SKM-1 (cell line): ENCODE results near the gene GTPBP2.

Source experiments
- DNase-seq: peaks from one replicate; lab custom pipeline; 2025; ENCODE audit not compliant: unreplicated experiment; lab: John Stamatoyannopoulos, UW

Gene GTPBP2

GRCh38 chr6:43582911-43583310 is 46.2 kb downstream of the GTPBP2 start:
- no peak for DNase-seq

DNA sequence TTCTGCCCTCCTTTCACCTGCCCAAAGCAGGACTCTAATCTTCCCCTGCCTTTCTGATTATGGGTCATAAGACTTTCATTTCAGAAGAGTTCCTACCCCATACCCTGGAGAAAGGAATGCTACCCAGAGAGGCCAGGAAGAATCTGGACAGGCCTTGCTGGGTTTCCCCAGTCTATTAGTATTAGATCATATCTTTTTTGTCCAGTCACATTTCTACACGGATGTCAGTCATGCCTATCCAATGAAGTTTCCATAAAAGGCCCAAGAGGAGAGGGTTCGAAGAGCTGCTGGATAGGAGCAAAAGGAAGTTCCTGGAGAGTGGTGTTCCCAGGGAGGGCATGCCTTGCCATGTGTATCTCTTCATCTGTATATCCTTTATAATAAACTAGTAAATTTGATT is 49.9 kb downstream of the GTPBP2 start:
- DNase-seq: no peak

GRCh38 chr6:43578748-43579147 is 50.3 kb downstream of the GTPBP2 start:
- no peak for DNase-seq

DNA sequence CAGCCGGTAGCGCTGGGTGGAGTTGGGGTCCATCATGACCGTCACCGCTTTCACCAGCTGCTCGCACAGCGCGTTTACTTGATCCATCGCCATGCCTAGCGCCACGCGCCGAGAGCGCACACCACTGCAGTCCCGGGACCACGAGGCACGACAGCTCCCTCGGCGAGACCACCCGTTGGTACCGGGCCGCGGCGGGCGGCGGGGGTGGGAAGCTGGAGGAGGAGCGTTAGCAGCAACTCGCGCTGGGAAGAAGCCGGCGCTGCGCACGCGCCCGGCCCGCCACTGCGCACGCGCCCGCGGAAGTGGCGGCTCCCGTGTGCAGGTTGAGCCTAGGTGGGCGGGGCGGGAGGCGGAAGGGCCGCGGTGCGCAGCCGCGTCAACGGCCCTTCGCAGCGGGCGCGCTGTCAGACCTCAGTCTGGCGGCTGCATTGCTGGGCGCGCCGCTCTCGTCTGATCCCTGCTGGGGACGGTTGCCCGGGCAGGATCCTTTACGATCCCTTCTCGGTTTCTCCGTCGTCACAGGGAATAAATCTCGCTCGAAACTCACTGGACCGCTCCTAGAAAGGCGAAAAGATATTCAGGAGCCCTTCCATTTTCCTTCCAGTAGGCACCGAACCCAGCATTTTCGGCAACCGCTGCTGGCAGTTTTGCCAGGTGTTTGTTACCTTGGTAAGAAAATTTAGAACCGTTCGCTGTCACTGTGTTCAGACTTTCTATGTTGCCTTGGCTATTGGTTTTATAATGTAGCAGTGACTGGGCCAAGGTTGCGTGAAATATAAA is 53.1 kb downstream of the GTPBP2 start, which contains the start of the genes POLH and XPO5:
TSS of gene POLH (plus strand) at position 414 of the 780 bp plus-strand sequence. CDS start 6,135 bp downstream, outside the sequence.
TSS of gene XPO5 (minus strand) at position 267 of the 780 bp plus-strand sequence. CDS start at position 93, 174 bp downstream.
- DNase-seq: peak; percentile 83

GRCh38 chr6:43575105-43575771 is 53.8 kb downstream of the GTPBP2 start:
- no peak for DNase-seq

- DNase-seq: no peak
These were observed 57.0 kb downstream of the GTPBP2 start for GRCh38 chr6:43572015-43572414.

DNA sequence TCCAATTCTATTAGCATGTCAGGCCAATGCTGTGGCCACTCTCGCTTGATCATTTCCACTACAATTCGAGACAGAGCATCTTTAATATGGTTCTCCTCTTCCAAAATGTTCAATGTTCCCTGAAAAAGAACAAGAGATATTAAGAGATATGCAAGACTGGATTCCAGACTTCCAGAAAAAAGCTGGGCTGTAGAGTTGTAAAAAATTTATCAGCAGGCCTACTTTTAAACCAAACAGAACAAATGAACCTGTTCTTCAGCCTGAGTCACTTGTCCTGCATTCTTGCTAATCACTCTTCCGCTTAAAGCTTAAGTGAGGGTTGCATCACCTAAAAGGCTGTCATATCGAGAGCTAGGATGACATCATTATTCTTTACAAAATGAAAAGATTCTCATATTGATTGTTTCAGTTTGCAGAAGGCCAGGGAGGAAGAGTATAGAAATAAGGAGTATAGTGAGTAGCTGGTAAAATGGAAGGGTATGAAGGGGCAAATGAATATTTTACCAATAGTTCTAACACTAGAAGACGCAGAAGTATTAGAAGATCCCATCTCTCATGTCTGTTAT is 58.1 kb downstream of the GTPBP2 start:
- DNase-seq: no peak
